Liver (tissue), 9 donors: ENCODE data around the gene DDX46. TPM values are rescaled to one million over a fixed set of nuclear protein-coding genes. Genes with fewer than 3 reads are reported as not detected.

Experiments
- DNase-seq: peaks from one replicate; pipeline ENCODE4 v3.0.0-alpha.2; 2017; ENCODE audit warnings: low spot score
- H3K27ac ChIP-seq, 2 donors: one replicate each; pipeline ENCODE4 v1.7.0; 2013; ENCODE audit warnings: inconsistent platforms in 2 of 2, low read length in 2 of 2, control low read depth in 1 of 2, low read depth in 1 of 2, mild to moderate bottlenecking in 1 of 2
- H3K27me3 ChIP-seq, 4 donors: one replicate each; pipeline versions ENCODE4 v1.6.1 to v1.7.0; 2013; ENCODE audit warnings: low read length in 3 of 4, inconsistent platforms in 1 of 4, mild to moderate bottlenecking in 1 of 4, moderate library complexity in 1 of 4; ENCODE audit not compliant: control insufficient read depth in 4 of 4, insufficient read depth in 4 of 4
- H3K36me3 ChIP-seq, 4 donors: one replicate each; pipeline versions ENCODE4 v1.6.1 to v1.7.0; 2013; ENCODE audit warnings: low read length in 3 of 4, mild to moderate bottlenecking in 3 of 4, low read depth in 1 of 4, moderate library complexity in 1 of 4; ENCODE audit not compliant: control insufficient read depth in 4 of 4, insufficient read depth in 3 of 4
- H3K4me1 ChIP-seq, 4 donors: one replicate each; pipeline versions ENCODE4 v1.6.1 to v1.7.0; 2013; ENCODE audit warnings: low read length in 3 of 4, mild to moderate bottlenecking in 3 of 4, moderate library complexity in 1 of 4; ENCODE audit not compliant: control insufficient read depth in 4 of 4, insufficient read depth in 4 of 4
- H3K4me3 ChIP-seq, 3 donors: one replicate each; pipeline versions ENCODE4 v1.6.1 to v1.7.0; 2013; ENCODE audit warnings: low read length in 3 of 3, control low read depth in 1 of 3, low read depth in 1 of 3, mild to moderate bottlenecking in 1 of 3
- H3K9ac ChIP-seq, 2 donors: one replicate each; pipeline ENCODE4 v1.7.0; 2013; ENCODE audit warnings: low read length in 2 of 2, mild to moderate bottlenecking in 2 of 2, moderate library complexity in 2 of 2, control low read depth in 1 of 2, low read depth in 1 of 2
- H3K9me3 ChIP-seq, 4 donors: one replicate each; pipeline versions ENCODE4 v1.6.1 to v1.7.0; 2013; ENCODE audit warnings: low read length in 3 of 4; ENCODE audit not compliant: control insufficient read depth in 4 of 4
- CTCF ChIP-seq: fragments of 150-350 bp; IDR thresholded peaks from 2 replicates; pipeline ENCODE4 v1.5.1; 2017; ENCODE audit warnings: improper control_type of control experiment, low read depth, low read length; ENCODE audit not compliant: missing input control
- EGR1 ChIP-seq, 2 donors: IDR thresholded peaks; 2 replicates each; pipeline ENCODE4 v1.6.1; 2016 to 2018; ENCODE audit warnings: antibody characterized with exemption in 2 of 2, low read depth in 2 of 2
- FOXA1 ChIP-seq: IDR thresholded peaks from 2 replicates; pipeline ENCODE4 v1.6.1; 2016; ENCODE audit warnings: antibody characterized with exemption
- FOXA2 ChIP-seq: IDR thresholded peaks from 2 replicates; pipeline ENCODE4 v1.6.1; 2016; ENCODE audit warnings: antibody characterized with exemption
- GABPA ChIP-seq, 2 donors: IDR thresholded peaks in 1 of 2; conservative IDR thresholded peaks in 1 of 2; 2 replicates each; pipeline ENCODE4 v1.6.1; 2016; ENCODE audit warnings: antibody characterized with exemption in 2 of 2, mild to moderate bottlenecking in 1 of 2, moderate library complexity in 1 of 2
- HNF4A ChIP-seq, 2 donors: conservative IDR thresholded peaks; 2 replicates each; pipeline ENCODE4 v1.6.1; 2016; ENCODE audit warnings: antibody characterized with exemption in 2 of 2, mild to moderate bottlenecking in 2 of 2
- HNF4G ChIP-seq: IDR thresholded peaks from 2 replicates; pipeline ENCODE4 v1.6.1; 2016; ENCODE audit warnings: antibody characterized with exemption
- JUND ChIP-seq, 2 donors: IDR thresholded peaks; 2 replicates each; pipeline ENCODE4 v1.6.1; 2016; ENCODE audit warnings: antibody characterized with exemption in 2 of 2
- MAX ChIP-seq: IDR thresholded peaks from 2 replicates; pipeline ENCODE4 v1.6.1; 2016; ENCODE audit warnings: antibody characterized with exemption
- NR2F2 ChIP-seq: IDR thresholded peaks from 2 replicates; pipeline ENCODE4 v1.6.1; 2016; ENCODE audit warnings: antibody characterized with exemption
- RAD21 ChIP-seq, 2 donors: IDR thresholded peaks; 2 replicates each; pipeline ENCODE4 v1.6.1; 2016; ENCODE audit warnings: antibody characterized with exemption in 2 of 2, mild to moderate bottlenecking in 2 of 2
- REST ChIP-seq: IDR thresholded peaks from 2 replicates; pipeline ENCODE4 v1.6.1; 2016; ENCODE audit warnings: antibody characterized with exemption, mild to moderate bottlenecking
- RXRA ChIP-seq, 2 donors: IDR thresholded peaks; 2 replicates each; pipeline ENCODE4 v1.6.1; 2017 to 2018; ENCODE audit warnings: antibody characterized with exemption in 2 of 2, mild to moderate bottlenecking in 1 of 2
- SP1 ChIP-seq: IDR thresholded peaks from 2 replicates; pipeline ENCODE4 v1.6.1; 2018; ENCODE audit warnings: antibody characterized with exemption, mild to moderate bottlenecking
- TAF1 ChIP-seq: conservative IDR thresholded peaks from 2 replicates; pipeline ENCODE4 v1.6.1; 2016; ENCODE audit warnings: antibody characterized with exemption, mild to moderate bottlenecking
- YY1 ChIP-seq: IDR thresholded peaks from 2 replicates; pipeline ENCODE4 v1.6.1; 2016; ENCODE audit warnings: antibody characterized with exemption, mild to moderate bottlenecking
- ZBTB33 ChIP-seq: IDR thresholded peaks from 2 replicates; pipeline ENCODE4 v1.6.1; 2016; ENCODE audit warnings: antibody characterized with exemption
- WGBS: extraction: QIAGEN DNeasy Blood & Tissue Kit; methylation state at CpG from one replicate; pipeline ENCODE4 v1.1.7; 2013; 5-methylcytosine and 5-hydroxymethylcytosine counted together
- polyA plus RNA-seq, 2 donors: library from polyadenylated mRNA; stranded (reverse) in 1 of 2; unstranded in 1 of 2; fragments of 200-250 nt in 1 of 2; fragments of >200 nt in 1 of 2; fragmentation: Nextera tagmentation in 1 of 2; extraction: Ambion mirVana in 1 of 2; gene quantifications; one replicate each; pipeline versions ENCODE4 v1.2.1 to v1.2.3, GENCODE V29; 2013 to 2015
- total RNA-seq, 2 donors: library from RNA; depleted of rRNA; stranded (reverse); fragments of >200 nt; gene quantifications; one replicate each; pipeline ENCODE4 v1.2.3, GENCODE V29; 2014
- donor health status: healthy.
- donor health status: healthy.
- donor health status: healthy.
- donor health status: healthy.
- donor health status: healthy.

DDX46 gene
- total and polyA plus RNA-seq, 4 donors, result 11.2 to 24.3 (median 16.0) TPM

- Histone ChIP-seq H3K27me3 (no peaks in the 10 kb centered on the region), H3K27ac (no peak overlapping the region), H3K4me1 (no peaks in the 10 kb centered on the region), H3K9me3 (no peaks in the 10 kb centered on the region), H3K9ac (no peak overlapping the region), H3K4me3 (no peak overlapping the region), H3K36me3 (peaks cover 9 to 68% (median 47%) of the 10 kb centered on the region in 4 donors)
- DNase-seq, result no peak
- 98% methylated on average over 2 of the region's 2 CpGs for WGBS
- TF ChIP-seq REST, result no peak
These were observed 33.0 kb downstream of the DDX46 start for GRCh38 chr5:134791580-134791979.

GRCh38 chr5:134792286-134792685 lies 33.7 kb downstream of the DDX46 start:
- Histone ChIP-seq H3K9ac (no peak overlapping the region), H3K4me3 (no peak overlapping the region), H3K9me3 (no peaks in the 10 kb centered on the region), H3K4me1 (no peaks in the 10 kb centered on the region), H3K36me3 (peaks cover 6 to 62% (median 48%) of the 10 kb centered on the region in 4 donors), H3K27me3 (no peaks in the 10 kb centered on the region), H3K27ac (no peak overlapping the region)
- DNase-seq, result no peak
- 93% methylated on average over 3 of the region's 3 CpGs for WGBS
- TF ChIP-seq RAD21 (IDR thresholded peaks at IDR 0.05), result no peak
- TF ChIP-seq SP1, result no peak
- no peak for TF ChIP-seq HNF4A (conservative IDR thresholded peaks at IDR 0.05)
- TF ChIP-seq FOXA1, result no peak
- no peak for TF ChIP-seq RXRA (IDR thresholded peaks at IDR 0.05)
- TF ChIP-seq HNF4G, result no peak
- TF ChIP-seq REST, result no peak
- TF ChIP-seq MAX, result no peak
- TF ChIP-seq TAF1, result no peak
- TF ChIP-seq FOXA2, result no peak
- no peak for TF ChIP-seq YY1
- TF ChIP-seq CTCF, result no peak
- no peak for TF ChIP-seq NR2F2
- no peak for TF ChIP-seq GABPA (IDR thresholded peaks at IDR 0.05 in 1 of 2, conservative IDR thresholded peaks at IDR 0.05 in 1 of 2)
- TF ChIP-seq EGR1 (IDR thresholded peaks at IDR 0.05; ENCODE audit: low read depth in 2 of 2), result no peak
- no peak for TF ChIP-seq JUND (IDR thresholded peaks at IDR 0.05)
- no peak for TF ChIP-seq ZBTB33
